KMS-11 (cell line): ENCODE measurements around the gene ENTPD2.

ENCODE experiments used
- H2AFZ ChIP-seq: fragments of 200-600 bp; sonication (generic); 2 replicates; pipeline ENCODE4 v1.6.1; 2016; ENCODE audit warnings: antibody characterized with exemption, mixed run types, low read depth
- H3K27ac ChIP-seq: fragments of 200-600 bp; sonication (generic); 2 replicates; pipeline ENCODE4 v1.6.1; 2016; ENCODE audit warnings: mild to moderate bottlenecking, mixed run types
- H3K27me3 ChIP-seq: fragments of 200-600 bp; sonication (generic); 2 replicates; pipeline ENCODE4 v1.6.1; 2017; ENCODE audit warnings: mild to moderate bottlenecking, low read depth, mixed run types, moderate library complexity; ENCODE audit not compliant: insufficient read depth
- H3K36me3 ChIP-seq: fragments of 200-600 bp; sonication (generic); 2 replicates; pipeline ENCODE4 v1.6.1; 2017; ENCODE audit warnings: mild to moderate bottlenecking, mixed run types; ENCODE audit not compliant: insufficient read depth
- H3K4me1 ChIP-seq: fragments of 200-600 bp; sonication (generic); 2 replicates; pipeline ENCODE4 v1.6.1; 2016; ENCODE audit warnings: mild to moderate bottlenecking, low read depth, mixed run types; ENCODE audit not compliant: poor library complexity, severe bottlenecking
- H3K4me2 ChIP-seq: fragments of 200-600 bp; sonication (generic); 2 replicates; pipeline ENCODE4 v1.7.0; 2016; ENCODE audit warnings: mild to moderate bottlenecking, mixed run types
- H3K4me3 ChIP-seq: fragments of 200-600 bp; sonication (generic); IDR thresholded peaks from 2 replicates; pipeline ENCODE4 v1.6.1; 2017; ENCODE audit warnings: low read depth, low read length, mixed read lengths; ENCODE audit not compliant: insufficient read depth
- H3K79me2 ChIP-seq: fragments of 200-600 bp; sonication (generic); 2 replicates; pipeline ENCODE4 v1.6.1; 2016; ENCODE audit warnings: low read depth, mixed run types; ENCODE audit not compliant: insufficient read depth
- H3K9ac ChIP-seq: fragments of 200-600 bp; sonication (generic); 2 replicates; pipeline ENCODE4 v1.6.1; 2016; ENCODE audit warnings: mild to moderate bottlenecking, mixed run types
- H4K20me1 ChIP-seq: fragments of 200-600 bp; sonication (generic); 2 replicates; pipeline ENCODE4 v1.6.1; 2016; ENCODE audit warnings: mild to moderate bottlenecking, mixed run types; ENCODE audit not compliant: insufficient read depth
- CTCF ChIP-seq: fragments of 200-600 bp; sonication (generic); conservative IDR thresholded peaks from 2 replicates; pipeline ENCODE4 v1.6.1; 2017; ENCODE audit warnings: low read depth, mild to moderate bottlenecking, antibody characterized with exemption, low read length, moderate library complexity, mixed read lengths

The ENTPD2 gene

GRCh38 chr9:137062384-137062783 lies 8.5 kb upstream of the ENTPD2 start:
- TF ChIP-seq CTCF = no peak
- H3K4me2 ChIP-seq = no peak overlapping the region
- peaks cover 32% of the 10 kb centered on the region; the same call in 1 of the 2 replicates for H3K27me3 ChIP-seq

GRCh38 chr9:137058521-137059234 lies 4.8 kb upstream of the ENTPD2 start:
- H3K4me3 ChIP-seq = no peak overlapping the region
- H3K27ac ChIP-seq = no peak overlapping the region
- H3K36me3 ChIP-seq = no peaks in the 10 kb centered on the region
- H3K79me2 ChIP-seq = no peaks in the 10 kb centered on the region
- H4K20me1 ChIP-seq = no peaks in the 10 kb centered on the region
- H3K9ac ChIP-seq = no peak overlapping the region
- H3K4me2 ChIP-seq = no peak overlapping the region
- TF ChIP-seq CTCF = no peak
- H2AFZ ChIP-seq = no peak overlapping the region
- peaks cover 63% of the 10 kb centered on the region for H3K27me3 ChIP-seq
- H3K4me1 ChIP-seq = peaks cover 6% of the 10 kb centered on the region

More at GRCh38 chr9:137062384-137062783, 8.5 kb upstream of the ENTPD2 start:
- H2AFZ ChIP-seq = no peak overlapping the region
- H3K27ac ChIP-seq = no peak overlapping the region
- no peaks in the 10 kb centered on the region for H3K79me2 ChIP-seq
- no peak overlapping the region for H3K4me3 ChIP-seq
- H3K36me3 ChIP-seq = no peaks in the 10 kb centered on the region
- no peaks in the 10 kb centered on the region for H4K20me1 ChIP-seq
- H3K4me1 ChIP-seq = peaks cover 3% of the 10 kb centered on the region
- H3K9ac ChIP-seq = no peak overlapping the region

GRCh38 chr9:137057545-137057944 lies 3.7 kb upstream of the ENTPD2 start:
- peaks cover 74% of the 10 kb centered on the region for H3K27me3 ChIP-seq
- no peak for TF ChIP-seq CTCF

GRCh38 chr9:137056739-137057415 lies 3.0 kb upstream of the ENTPD2 start:
- H3K9ac ChIP-seq = no peak overlapping the region
- no peak overlapping the region for H3K4me3 ChIP-seq
- no peak for TF ChIP-seq CTCF
- H3K4me1 ChIP-seq = peaks cover 6% of the 10 kb centered on the region
- H2AFZ ChIP-seq = no peak overlapping the region
- H3K79me2 ChIP-seq = no peaks in the 10 kb centered on the region
- H3K36me3 ChIP-seq = no peaks in the 10 kb centered on the region
- no peak overlapping the region for H3K4me2 ChIP-seq
- H3K27me3 ChIP-seq = peaks cover 79% of the 10 kb centered on the region
- no peaks in the 10 kb centered on the region for H4K20me1 ChIP-seq
- H3K27ac ChIP-seq = no peak overlapping the region

More at GRCh38 chr9:137057545-137057944, 3.7 kb upstream of the ENTPD2 start:
- no peaks in the 10 kb centered on the region for H3K79me2 ChIP-seq
- no peak overlapping the region for H2AFZ ChIP-seq
- H3K4me1 ChIP-seq = peaks cover 6% of the 10 kb centered on the region
- H3K36me3 ChIP-seq = no peaks in the 10 kb centered on the region
- H4K20me1 ChIP-seq = no peaks in the 10 kb centered on the region
- H3K4me2 ChIP-seq = no peak overlapping the region
- H3K27ac ChIP-seq = no peak overlapping the region
- no peak overlapping the region for H3K9ac ChIP-seq
- no peak overlapping the region for H3K4me3 ChIP-seq
